ENCODE measurements around the gene RTN4.
"Not testable (repeated sequence)": the region's sequence is repeated elsewhere in the genome, so short reads cannot be mapped to it uniquely, and the experiment has no call there.

Gene RTN4

DNA sequence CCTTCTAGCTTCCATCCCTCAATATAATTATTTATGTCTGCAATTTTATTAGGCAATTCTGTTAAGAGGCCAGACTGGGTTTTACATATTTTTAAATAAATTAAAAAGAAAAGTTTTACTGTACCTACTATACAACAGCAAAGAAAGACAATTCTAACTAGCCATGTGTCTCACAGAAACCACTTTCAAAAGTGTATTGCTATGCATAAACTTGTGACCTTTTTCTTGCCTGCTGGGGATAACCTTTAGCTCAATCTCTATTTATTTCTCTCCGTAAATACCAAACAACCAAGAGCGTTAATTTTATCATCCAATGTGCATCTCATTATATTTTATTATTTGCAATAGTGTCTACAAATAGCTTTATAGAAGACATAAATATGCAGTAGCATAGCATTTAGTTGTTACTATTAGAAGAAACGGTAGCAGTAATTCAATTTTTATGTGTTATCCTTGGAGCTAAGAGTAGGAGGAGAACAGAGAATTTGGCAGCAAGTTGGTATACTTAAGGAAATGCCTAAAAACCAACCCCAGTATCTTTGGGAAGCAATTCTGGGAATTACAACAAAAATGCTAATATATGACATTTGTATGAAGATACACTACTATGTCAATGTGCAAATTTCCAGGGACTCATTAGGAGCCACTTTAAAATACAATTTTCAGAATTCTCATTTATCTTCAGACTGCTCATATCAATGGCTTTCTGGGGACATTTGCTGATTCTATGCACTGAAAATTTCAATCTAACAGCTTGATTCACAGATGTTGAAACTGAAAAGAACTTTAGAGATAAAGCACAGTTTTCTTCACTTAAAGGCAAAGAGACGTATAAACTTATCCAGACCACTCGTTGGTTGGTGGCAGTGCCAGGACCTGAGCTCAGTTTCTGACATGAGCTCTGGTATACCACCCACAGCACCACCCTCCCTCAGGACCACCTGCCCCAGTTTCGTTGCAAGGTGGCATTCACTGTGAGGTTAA is 23.0 kb upstream of the RTN4 start:
- DNase-seq, result no peak

- no peak for DNase-seq
Measured at GRCh38 chr2:55063713-55064323, 13.6 kb upstream of the RTN4 start.

DNA sequence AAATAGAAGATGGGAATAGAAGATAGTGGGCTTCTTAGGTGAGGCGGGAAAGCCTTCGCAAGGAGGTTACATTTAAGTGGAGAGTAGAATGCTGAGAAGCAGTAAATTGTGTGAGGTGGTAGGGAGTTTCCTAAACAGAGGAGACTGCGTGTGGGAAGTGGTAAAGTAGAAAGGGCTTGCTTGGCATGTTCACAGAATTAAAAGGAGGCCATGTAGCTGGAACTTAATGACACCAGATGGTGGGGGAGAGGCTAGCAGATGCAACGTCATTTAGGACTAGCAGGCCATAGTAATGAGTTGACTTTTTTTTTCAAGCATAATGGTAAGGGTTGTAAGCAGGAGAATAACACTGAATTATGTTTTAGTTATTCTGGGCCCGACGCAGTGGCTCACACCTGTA is 13.0 kb upstream of the RTN4 start:
- no peak for DNase-seq

DNA sequence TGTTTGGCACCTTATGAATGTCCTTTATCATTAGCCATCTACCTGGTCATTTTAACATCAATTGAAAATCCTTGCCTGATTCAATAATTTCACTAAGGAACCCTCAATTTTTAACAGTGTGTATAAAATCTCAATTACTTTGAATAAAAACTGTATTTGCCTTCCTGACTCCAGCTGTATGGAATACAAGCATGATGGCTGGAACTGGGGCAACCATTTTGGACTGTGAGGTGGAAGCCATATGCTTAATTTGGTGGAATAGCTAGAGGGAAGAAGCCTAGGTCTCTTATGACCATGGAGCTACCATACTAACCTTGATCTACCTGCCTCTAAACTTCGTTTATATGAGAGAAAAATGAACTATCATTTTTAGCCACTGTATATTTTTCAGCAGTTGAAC is 12.5 kb upstream of the RTN4 start:
- DNase-seq, result no peak

- DNase-seq, result no peak
Measured at GRCh38 chr2:55061523-55062344, 11.5 kb upstream of the RTN4 start.

GRCh38 chr2:55059793-55060192 is 9.5 kb upstream of the RTN4 start:
- DNase-seq, result peak; percentile 22

DNA sequence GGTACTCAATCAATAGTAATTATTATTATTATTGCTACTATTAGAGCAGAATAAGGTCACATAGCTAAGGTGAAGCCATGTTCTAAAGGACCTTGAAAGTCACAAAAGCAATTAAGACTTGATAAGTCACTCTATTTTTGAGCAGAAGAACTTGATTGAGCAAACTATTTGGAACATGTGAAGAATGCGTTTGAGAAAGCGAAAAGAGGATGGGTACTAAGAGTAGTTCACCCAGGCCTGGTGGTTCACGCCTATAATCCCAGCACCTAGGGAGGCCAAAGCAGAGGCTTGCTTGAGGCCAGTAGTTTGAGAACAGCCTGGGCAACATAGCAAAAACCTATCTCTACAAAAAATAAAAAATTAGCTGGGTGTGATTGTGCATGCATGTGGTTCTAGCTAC is 7.2 kb upstream of the RTN4 start:
- no peak for DNase-seq

- DNase-seq, result no peak
Measured at GRCh38 chr2:55056024-55056521, 5.8 kb upstream of the RTN4 start.

GRCh38 chr2:55054106-55054875 is 4.0 kb upstream of the RTN4 start:
- no peak for DNase-seq

- DNase-seq, result not testable (repeated sequence)
Measured at GRCh38 chr2:55053225-55053624, 3.0 kb upstream of the RTN4 start.

GRCh38 chr2:55052129-55053061 is 2.1 kb upstream of the RTN4 start:
- DNase-seq, result no peak

GRCh38 chr2:55051026-55051866 is 995 bp upstream of the RTN4 start:
- peak; percentile 98 for DNase-seq

- DNase-seq, result no peak
Measured at GRCh38 chr2:55049821-55050099, 491 bp downstream of the RTN4 start.

GRCh38 chr2:55049043-55049820 is 1.0 kb downstream of the RTN4 start:
- peak; percentile 78 for DNase-seq

DNA sequence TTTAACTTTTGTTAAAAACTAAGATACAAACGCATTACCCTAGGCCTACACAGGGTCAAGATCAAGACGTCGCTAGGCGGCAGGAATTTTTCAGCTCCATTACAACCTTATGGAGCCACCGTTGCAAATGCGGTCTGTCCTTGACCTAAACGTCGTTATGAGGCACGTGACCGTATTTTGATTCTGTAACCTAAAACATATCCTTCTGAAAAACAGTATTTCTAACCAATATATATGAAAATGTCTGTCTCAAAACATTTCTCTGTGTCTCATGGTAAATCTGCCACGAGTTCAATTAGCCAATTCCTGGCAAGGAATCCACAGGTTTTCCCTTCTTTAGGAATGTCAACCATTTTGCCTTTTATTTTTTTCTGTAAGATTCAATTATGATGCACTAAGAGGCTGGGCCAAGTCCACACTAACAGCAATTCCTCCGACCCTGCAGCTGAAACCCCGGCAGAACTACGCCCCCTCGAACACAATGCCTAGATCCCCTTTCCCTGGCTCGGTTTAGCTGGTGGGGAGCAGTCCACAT is 1.7 kb downstream of the RTN4 start:
- no peak for DNase-seq

GRCh38 chr2:55047677-55048299 is 2.5 kb downstream of the RTN4 start:
- peak; percentile 15 for DNase-seq

DNA sequence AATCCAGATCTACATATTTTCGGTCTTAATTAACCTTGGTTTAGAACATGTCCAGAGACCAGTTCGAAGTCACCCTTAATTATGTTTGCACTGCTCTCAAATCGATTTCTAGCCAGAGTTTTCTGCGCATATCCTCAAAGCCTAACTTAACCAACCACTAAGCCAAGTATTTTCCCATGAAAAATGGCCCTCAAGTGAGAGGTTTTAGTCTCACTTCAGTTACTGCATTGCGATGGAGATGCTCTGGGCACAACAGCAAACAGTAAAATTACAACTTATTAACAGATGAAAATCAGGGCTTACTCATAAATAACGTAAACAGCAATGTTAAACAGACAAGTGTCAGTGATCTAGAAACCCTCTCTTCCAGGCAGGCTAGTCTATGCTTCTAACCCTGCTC is 4.5 kb downstream of the RTN4 start:
- no peak for DNase-seq

DNA sequence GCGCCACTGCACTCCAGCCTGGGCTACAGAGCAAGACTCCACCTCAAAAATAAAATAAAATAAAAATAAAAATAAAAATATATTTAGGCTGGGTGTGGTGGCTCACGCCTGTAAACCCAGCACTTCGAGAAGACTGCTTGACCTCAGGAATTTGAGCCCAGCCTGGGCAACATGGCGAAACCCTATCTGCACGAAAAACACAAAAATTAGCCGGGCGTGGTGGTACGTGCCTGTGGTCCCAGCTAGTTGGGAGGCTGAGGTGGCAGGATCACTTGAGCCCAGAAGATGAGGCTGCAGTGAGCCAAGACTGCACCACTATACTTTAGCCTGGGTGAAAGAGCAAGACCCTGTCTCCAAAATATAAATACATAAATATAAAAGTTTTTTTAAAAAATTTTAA is 6.4 kb downstream of the RTN4 start:
- DNase-seq, result no peak

GRCh38 chr2:55038428-55038827 is 11.8 kb downstream of the RTN4 start:
- peak; percentile 9 for DNase-seq

Data from NCI-H226 (cell line).